Measurements from ENCODE around the gene ICE1.
"Not testable (repeated sequence)": the region's sequence is repeated elsewhere in the genome, so short reads cannot be mapped to it uniquely, and the experiment has no call there.

Gene ICE1

GRCh38 chr5:5512543-5512942, 90.1 kb downstream of the ICE1 start:
- Histone ChIP-seq H3K4ac (ENCODE audit: low read length) (no peak overlapping the region), H2BK120ac (ENCODE audit: low read depth, low read length) (no peak overlapping the region), H2AK5ac (ENCODE audit: low read depth, low read length) (no peak overlapping the region), H3K18ac (ENCODE audit: low read length) (no peak overlapping the region), H4K91ac (ENCODE audit: low read depth, low read length, poor library complexity) (no peak overlapping the region), H3K23ac (ENCODE audit: low read depth, low read length, poor library complexity) (no peak overlapping the region), H3K14ac (ENCODE audit: low read length) (no peak overlapping the region), H3K4me1 (ENCODE audit: control insufficient read depth in 2 of 2, insufficient read depth in 1 of 2, low read depth in 1 of 2, low read length in 2 of 2) (no peaks in the 10 kb centered on the region), H3K27ac (replicated peaks; ENCODE audit: low read length) (no peak overlapping the region), H2BK5ac (ENCODE audit: low read length) (no peak overlapping the region), H2BK15ac (ENCODE audit: low read length) (no peak overlapping the region), H2BK12ac (ENCODE audit: low read length) (no peak overlapping the region), H3K9me3 (replicated peaks in 1 of 2; ENCODE audit: control insufficient read depth in 2 of 2, insufficient read depth in 1 of 2, low read depth in 1 of 2, low read length in 2 of 2) (peaks cover 0 to 6% of the 10 kb centered on the region in 2 donors), H2AFZ (ENCODE audit: low read length) (no peak overlapping the region), H3K4me2 (ENCODE audit: insufficient read depth, low read length, poor library complexity, severe bottlenecking) (no peak overlapping the region), H4K8ac (ENCODE audit: low read depth, low read length) (no peak overlapping the region), H3K9ac (ENCODE audit: low read depth, low read length, poor library complexity) (no peak overlapping the region), H3K79me1 (ENCODE audit: low read depth, low read length) (no peaks in the 10 kb centered on the region), H3K36me3 (replicated peaks in 1 of 2; ENCODE audit: control insufficient read depth in 2 of 2, insufficient read depth in 2 of 2, low read length in 2 of 2) (no peaks in the 10 kb centered on the region), H3K4me3 (ENCODE audit: low read length in 2 of 2) (no peak overlapping the region), H3K27me3 (ENCODE audit: control insufficient read depth in 3 of 3, insufficient read depth in 3 of 3, low read depth in 1 of 3, low read length in 3 of 3) (peaks cover 0 to 5% (median 0%) of the 10 kb centered on the region in 3 experiments)
- DNase-seq (ENCODE audit: low spot score), result no peak
- no CpG with 5 or more reads among the region's 4 CpGs for WGBS, 2 donors (ENCODE audit: extremely low coverage in 2 of 2, insufficient read length in 2 of 2, insufficient replicate concordance in 1 of 2)

DNA sequence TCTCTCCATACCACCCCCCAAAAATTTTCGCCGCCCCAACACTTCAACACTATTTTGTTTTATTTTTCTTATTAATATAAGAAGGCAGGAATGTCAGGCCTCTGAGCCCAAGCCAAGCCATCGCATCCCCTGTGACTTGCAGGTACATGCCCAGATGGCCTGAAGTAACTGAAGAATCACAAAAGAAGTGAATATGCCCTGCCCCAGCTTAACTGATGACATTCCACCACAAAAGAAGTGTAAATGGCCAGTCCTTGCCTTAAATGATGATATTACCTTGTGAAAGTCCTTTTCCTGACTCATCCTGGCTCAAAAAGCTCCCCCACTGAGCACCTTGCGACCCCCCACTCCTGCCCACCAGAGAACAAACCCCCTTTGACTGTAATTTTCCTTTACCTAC, 98.1 kb downstream of the ICE1 start:
- H2BK12ac ChIP-seq (ENCODE audit: low read length); H3K36me3 ChIP-seq (replicated peaks in 1 of 2; ENCODE audit: control insufficient read depth in 2 of 2, insufficient read depth in 2 of 2, low read length in 2 of 2); H2AFZ ChIP-seq (ENCODE audit: low read length); H2BK5ac ChIP-seq (ENCODE audit: low read length); H4K91ac ChIP-seq (ENCODE audit: low read depth, low read length, poor library complexity); H2BK15ac ChIP-seq (ENCODE audit: low read length); H2BK120ac ChIP-seq (ENCODE audit: low read depth, low read length); H3K4me2 ChIP-seq (ENCODE audit: insufficient read depth, low read length, poor library complexity, severe bottlenecking); H3K27ac ChIP-seq (replicated peaks; ENCODE audit: low read length); H3K27me3 ChIP-seq (ENCODE audit: control insufficient read depth in 3 of 3, insufficient read depth in 3 of 3, low read depth in 1 of 3, low read length in 3 of 3); H3K4me3 ChIP-seq (ENCODE audit: low read length in 2 of 2); H3K4me1 ChIP-seq (ENCODE audit: control insufficient read depth in 2 of 2, insufficient read depth in 1 of 2, low read depth in 1 of 2, low read length in 2 of 2); H3K79me1 ChIP-seq (ENCODE audit: low read depth, low read length); H3K14ac ChIP-seq (ENCODE audit: low read length); H3K18ac ChIP-seq (ENCODE audit: low read length); H3K9me3 ChIP-seq (replicated peaks in 1 of 2; ENCODE audit: control insufficient read depth in 2 of 2, insufficient read depth in 1 of 2, low read depth in 1 of 2, low read length in 2 of 2); DNase-seq (ENCODE audit: low spot score); H3K9ac ChIP-seq (ENCODE audit: low read depth, low read length, poor library complexity); H3K23ac ChIP-seq (ENCODE audit: low read depth, low read length, poor library complexity); H3K4ac ChIP-seq (ENCODE audit: low read length); H4K8ac ChIP-seq (ENCODE audit: low read depth, low read length); H2AK5ac ChIP-seq (ENCODE audit: low read depth, low read length): not testable (repeated sequence)
- WGBS, 2 donors (ENCODE audit: extremely low coverage in 2 of 2, insufficient read length in 2 of 2, insufficient replicate concordance in 1 of 2), result no CpG with 5 or more reads among the region's 4 CpGs

GRCh38 chr5:5521029-5521428, 98.6 kb downstream of the ICE1 start:
- Histone ChIP-seq H3K9me3 (replicated peaks in 1 of 2; ENCODE audit: control insufficient read depth in 2 of 2, insufficient read depth in 1 of 2, low read depth in 1 of 2, low read length in 2 of 2) (peaks cover 0 to 2% of the 10 kb centered on the region in 2 donors), H4K91ac (ENCODE audit: low read depth, low read length, poor library complexity) (no peak overlapping the region), H3K23ac (ENCODE audit: low read depth, low read length, poor library complexity) (no peak overlapping the region), H3K4ac (ENCODE audit: low read length) (no peak overlapping the region), H2BK15ac (ENCODE audit: low read length) (no peak overlapping the region), H2BK120ac (ENCODE audit: low read depth, low read length) (no peak overlapping the region), H2BK5ac (ENCODE audit: low read length) (no peak overlapping the region), H2AK5ac (ENCODE audit: low read depth, low read length) (no peak overlapping the region), H3K36me3 (replicated peaks in 1 of 2; ENCODE audit: control insufficient read depth in 2 of 2, insufficient read depth in 2 of 2, low read length in 2 of 2) (no peaks in the 10 kb centered on the region), H2AFZ (ENCODE audit: low read length) (no peak overlapping the region), H3K9ac (ENCODE audit: low read depth, low read length, poor library complexity) (no peak overlapping the region), H3K27ac (replicated peaks; ENCODE audit: low read length) (no peak overlapping the region), H3K4me1 (ENCODE audit: control insufficient read depth in 2 of 2, insufficient read depth in 1 of 2, low read depth in 1 of 2, low read length in 2 of 2) (no peaks in the 10 kb centered on the region), H3K18ac (ENCODE audit: low read length) (no peak overlapping the region), H3K14ac (ENCODE audit: low read length) (no peak overlapping the region), H4K8ac (ENCODE audit: low read depth, low read length) (no peak overlapping the region), H3K4me3 (ENCODE audit: low read length in 2 of 2) (no peak overlapping the region), H3K79me1 (ENCODE audit: low read depth, low read length) (no peaks in the 10 kb centered on the region), H3K27me3 (ENCODE audit: control insufficient read depth in 3 of 3, insufficient read depth in 3 of 3, low read depth in 1 of 3, low read length in 3 of 3) (no peaks in the 10 kb centered on the region), H2BK12ac (ENCODE audit: low read length) (no peak overlapping the region), H3K4me2 (ENCODE audit: insufficient read depth, low read length, poor library complexity, severe bottlenecking) (no peak overlapping the region)
- no CpG with 5 or more reads among the region's 8 CpGs for WGBS, 2 donors (ENCODE audit: extremely low coverage in 2 of 2, insufficient read length in 2 of 2, insufficient replicate concordance in 1 of 2)
- DNase-seq (ENCODE audit: low spot score), result no peak

- no peak overlapping the region for H2AFZ ChIP-seq (ENCODE audit: low read length)
- no peak overlapping the region for H3K23ac ChIP-seq (ENCODE audit: low read depth, low read length, poor library complexity)
- H2BK120ac ChIP-seq (ENCODE audit: low read depth, low read length), result no peak overlapping the region
- H3K27ac ChIP-seq (replicated peaks; ENCODE audit: low read length), result no peak overlapping the region
- no peak overlapping the region for H3K4me3 ChIP-seq (ENCODE audit: low read length in 2 of 2)
- H4K8ac ChIP-seq (ENCODE audit: low read depth, low read length), result no peak overlapping the region
- H3K79me1 ChIP-seq (ENCODE audit: low read depth, low read length), result no peaks in the 10 kb centered on the region
- H3K9me3 ChIP-seq (replicated peaks in 1 of 2; ENCODE audit: control insufficient read depth in 2 of 2, insufficient read depth in 1 of 2, low read depth in 1 of 2, low read length in 2 of 2), result peaks cover 0 to 2% of the 10 kb centered on the region in 2 donors
- no peak overlapping the region for H4K91ac ChIP-seq (ENCODE audit: low read depth, low read length, poor library complexity)
- no peak overlapping the region for H3K9ac ChIP-seq (ENCODE audit: low read depth, low read length, poor library complexity)
- no peak overlapping the region for H2AK5ac ChIP-seq (ENCODE audit: low read depth, low read length)
- no peak overlapping the region for H3K4ac ChIP-seq (ENCODE audit: low read length)
- no peak overlapping the region for H2BK15ac ChIP-seq (ENCODE audit: low read length)
- no peak overlapping the region for H3K14ac ChIP-seq (ENCODE audit: low read length)
- no peak overlapping the region for H2BK12ac ChIP-seq (ENCODE audit: low read length)
- DNase-seq (ENCODE audit: low spot score), result no peak
- no peaks in the 10 kb centered on the region for H3K27me3 ChIP-seq (ENCODE audit: control insufficient read depth in 3 of 3, insufficient read depth in 3 of 3, low read depth in 1 of 3, low read length in 3 of 3)
- H3K4me2 ChIP-seq (ENCODE audit: insufficient read depth, low read length, poor library complexity, severe bottlenecking), result no peak overlapping the region
- no peaks in the 10 kb centered on the region for H3K36me3 ChIP-seq (replicated peaks in 1 of 2; ENCODE audit: control insufficient read depth in 2 of 2, insufficient read depth in 2 of 2, low read length in 2 of 2)
- no CpG with 5 or more reads among the region's 2 CpGs for WGBS, 2 donors (ENCODE audit: extremely low coverage in 2 of 2, insufficient read length in 2 of 2, insufficient replicate concordance in 1 of 2)
- no peak overlapping the region for H3K18ac ChIP-seq (ENCODE audit: low read length)
- no peaks in the 10 kb centered on the region for H3K4me1 ChIP-seq (ENCODE audit: control insufficient read depth in 2 of 2, insufficient read depth in 1 of 2, low read depth in 1 of 2, low read length in 2 of 2)
- no peak overlapping the region for H2BK5ac ChIP-seq (ENCODE audit: low read length)
Observed at GRCh38 chr5:5521478-5521877, 99.0 kb downstream of the ICE1 start.

Measured in neuronal stem cell (in vitro differentiated cells).